NK-92 treated with Interleukin-12 subunit alpha and Interleukin-12 subunit beta, amount 100 ng/mL, for 24 hours (cell line): ENCODE measurements around the gene PPP4R2.
"Not testable (repeated sequence)": the region's sequence is repeated elsewhere in the genome, so short reads cannot be mapped to it uniquely, and the experiment has no call there.

ENCODE experiments used
- DNase-seq: peaks from one replicate; lab custom pipeline; 2025; lab: John Stamatoyannopoulos, UW

The PPP4R2 gene

GRCh38 chr3:73026111-73026759 lies 29.6 kb downstream of the PPP4R2 start:
- DNase-seq = no peak

GRCh38 chr3:73026760-73027113 lies 30.1 kb downstream of the PPP4R2 start:
- no peak for DNase-seq

GRCh38 chr3:73028803-73029202 lies 32.2 kb downstream of the PPP4R2 start:
- DNase-seq = no peak

GRCh38 chr3:73029321-73029796 lies 32.7 kb downstream of the PPP4R2 start:
- no peak for DNase-seq

GRCh38 chr3:73030073-73030597 lies 33.5 kb downstream of the PPP4R2 start:
- DNase-seq = no peak

- no peak for DNase-seq
These were observed 35.0 kb downstream of the PPP4R2 start for GRCh38 chr3:73031573-73032103.

GRCh38 chr3:73036694-73037591 lies 40.3 kb downstream of the PPP4R2 start:
- DNase-seq = no peak

- DNase-seq = no peak
These were observed 44.9 kb downstream of the PPP4R2 start for GRCh38 chr3:73041537-73041936.

GRCh38 chr3:73043414-73043813 lies 46.8 kb downstream of the PPP4R2 start:
- DNase-seq = no peak

- DNase-seq = no peak
These were observed 48.8 kb downstream of the PPP4R2 start for GRCh38 chr3:73045391-73045790.

GRCh38 chr3:73046195-73046594 lies 49.6 kb downstream of the PPP4R2 start:
- DNase-seq = no peak

GRCh38 chr3:73049319-73049718 lies 52.7 kb downstream of the PPP4R2 start:
- DNase-seq = no peak

GRCh38 chr3:73052857-73053256 lies 56.2 kb downstream of the PPP4R2 start:
- no peak for DNase-seq

GRCh38 chr3:73055583-73055982 lies 59.0 kb downstream of the PPP4R2 start:
- DNase-seq = no peak

- DNase-seq = no peak
These were observed 59.6 kb downstream of the PPP4R2 start for GRCh38 chr3:73056014-73056844.

- no peak for DNase-seq
These were observed 60.2 kb downstream of the PPP4R2 start for GRCh38 chr3:73056845-73057150.

GRCh38 chr3:73060302-73060723 lies 63.7 kb downstream of the PPP4R2 start:
- DNase-seq = no peak

- no peak for DNase-seq
These were observed 64.8 kb downstream of the PPP4R2 start, which contains the start of gene EBLN2 for GRCh38 chr3:73061416-73061815. Gene EBLN2, plus strand, starts transcription at chr3:73061659. Its CDS starts 423 bp downstream, at chr3:73062082.

- DNase-seq = not testable (repeated sequence)
These were observed 69.6 kb downstream of the PPP4R2 start for GRCh38 chr3:73066243-73066642.

- no peak for DNase-seq
These were observed 71.8 kb downstream of the PPP4R2 start for GRCh38 chr3:73068419-73068818.

- no peak for DNase-seq
These were observed 72.6 kb downstream of the PPP4R2 start for GRCh38 chr3:73069187-73069586.
